Measurements from ENCODE around the gene PER2.

PER2 gene

DNA sequence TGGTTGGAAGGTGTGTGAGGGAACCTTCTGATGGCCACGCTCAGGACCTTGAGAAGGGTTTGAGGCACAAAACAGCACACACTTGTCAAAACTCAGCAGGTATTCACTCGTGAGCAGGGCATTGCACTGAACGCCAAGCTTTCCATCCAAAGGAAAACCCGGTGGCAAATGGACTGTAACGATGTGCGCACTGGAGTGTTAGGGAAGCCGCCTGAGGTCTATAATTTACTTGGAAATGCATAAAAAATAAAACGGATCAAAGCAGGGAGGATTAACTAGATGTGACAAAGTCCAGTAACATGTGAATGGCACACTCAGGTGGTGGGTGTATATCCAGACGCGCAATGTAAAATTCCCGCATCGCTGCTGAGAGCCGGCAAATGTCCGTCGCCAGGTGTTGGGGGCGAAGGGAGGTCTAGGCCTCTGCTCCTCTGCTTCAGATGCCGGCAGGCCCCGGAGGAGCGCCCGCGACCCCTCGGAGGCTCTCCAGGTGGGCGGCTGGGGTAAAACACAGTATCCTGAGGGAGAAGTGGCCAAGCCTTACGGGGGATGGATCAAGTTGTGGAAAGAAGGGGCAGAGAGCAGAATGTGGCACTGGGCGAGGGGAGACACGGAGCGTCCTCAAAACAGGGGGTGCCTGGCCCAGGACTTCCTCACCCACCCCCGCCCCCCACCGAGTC lies 63.9 kb downstream of the PER2 start:
- no peaks in the 10 kb centered on the region for H3K9me2 ChIP-seq (replicated peaks; ENCODE audit: control insufficient read depth, low read length)
- no peak overlapping the region for H3K4me3 ChIP-seq (ENCODE audit: low read length)
- no peak overlapping the region for H3K4me2 ChIP-seq (ENCODE audit: low read length)
- no peaks in the 10 kb centered on the region for H3K36me3 ChIP-seq (ENCODE audit: control insufficient read depth, low read length)
- H3K27me3 ChIP-seq (ENCODE audit: control insufficient read depth, low read length) = peaks cover 8% of the 10 kb centered on the region
- no peaks in the 10 kb centered on the region for H3F3A ChIP-seq (ENCODE audit: control insufficient read depth, insufficient read depth)
- no peaks in the 10 kb centered on the region for H3K4me1 ChIP-seq (ENCODE audit: control insufficient read depth, low read length)
- H3K79me2 ChIP-seq (ENCODE audit: control insufficient read depth, low read length) = no peaks in the 10 kb centered on the region
- no peak for TF ChIP-seq EZH2phosphoT487 (IDR thresholded peaks at IDR 0.05; ENCODE audit: borderline replicate concordance, low read length)
- TF ChIP-seq, protein P1, sequence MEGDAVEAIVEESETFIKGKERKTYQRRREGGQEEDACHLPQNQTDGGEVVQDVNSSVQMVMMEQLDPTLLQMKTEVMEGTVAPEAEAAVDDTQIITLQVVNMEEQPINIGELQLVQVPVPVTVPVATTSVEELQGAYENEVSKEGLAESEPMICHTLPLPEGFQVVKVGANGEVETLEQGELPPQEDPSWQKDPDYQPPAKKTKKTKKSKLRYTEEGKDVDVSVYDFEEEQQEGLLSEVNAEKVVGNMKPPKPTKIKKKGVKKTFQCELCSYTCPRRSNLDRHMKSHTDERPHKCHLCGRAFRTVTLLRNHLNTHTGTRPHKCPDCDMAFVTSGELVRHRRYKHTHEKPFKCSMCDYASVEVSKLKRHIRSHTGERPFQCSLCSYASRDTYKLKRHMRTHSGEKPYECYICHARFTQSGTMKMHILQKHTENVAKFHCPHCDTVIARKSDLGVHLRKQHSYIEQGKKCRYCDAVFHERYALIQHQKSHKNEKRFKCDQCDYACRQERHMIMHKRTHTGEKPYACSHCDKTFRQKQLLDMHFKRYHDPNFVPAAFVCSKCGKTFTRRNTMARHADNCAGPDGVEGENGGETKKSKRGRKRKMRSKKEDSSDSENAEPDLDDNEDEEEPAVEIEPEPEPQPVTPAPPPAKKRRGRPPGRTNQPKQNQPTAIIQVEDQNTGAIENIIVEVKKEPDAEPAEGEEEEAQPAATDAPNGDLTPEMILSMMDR (IDR thresholded peaks at IDR 0.05; ENCODE audit: low read depth, low read length, poor library complexity, severe bottlenecking) = no peak
- H4K20me1 ChIP-seq (ENCODE audit: control insufficient read depth, insufficient read depth, low read depth, low read length) = no peaks in the 10 kb centered on the region
- H3K27ac ChIP-seq (ENCODE audit: low read depth, low read length) = no peak overlapping the region
- H3K9me3 ChIP-seq (ENCODE audit: control insufficient read depth, insufficient read depth, low read length) = no peaks in the 10 kb centered on the region

- Histone ChIP-seq H3K9me2 (replicated peaks; ENCODE audit: control insufficient read depth, low read length) (no peaks in the 10 kb centered on the region), H3K4me2 (ENCODE audit: low read length) (no peak overlapping the region), H3K27me3 (ENCODE audit: control insufficient read depth, low read length) (no peaks in the 10 kb centered on the region), H3F3A (ENCODE audit: control insufficient read depth, insufficient read depth) (no peaks in the 10 kb centered on the region), H3K9me3 (ENCODE audit: control insufficient read depth, insufficient read depth, low read length) (no peaks in the 10 kb centered on the region), H3K27ac (ENCODE audit: low read depth, low read length) (no peak overlapping the region), H3K36me3 (ENCODE audit: control insufficient read depth, low read length) (no peaks in the 10 kb centered on the region), H3K4me1 (ENCODE audit: control insufficient read depth, low read length) (no peaks in the 10 kb centered on the region), H4K20me1 (ENCODE audit: control insufficient read depth, insufficient read depth, low read depth, low read length) (no peaks in the 10 kb centered on the region), H3K4me3 (ENCODE audit: low read length) (no peak overlapping the region), H3K79me2 (ENCODE audit: control insufficient read depth, low read length) (no peaks in the 10 kb centered on the region)
- TF ChIP-seq, protein P1 (IDR thresholded peaks at IDR 0.05; ENCODE audit: low read depth, low read length, poor library complexity, severe bottlenecking) = no peak
- no peak for TF ChIP-seq EZH2phosphoT487 (IDR thresholded peaks at IDR 0.05; ENCODE audit: borderline replicate concordance, low read length)
These were observed 67.4 kb downstream of the PER2 start for GRCh38 chr2:238220892-238221521.

- no peaks in the 10 kb centered on the region for H3K36me3 ChIP-seq (ENCODE audit: control insufficient read depth, low read length)
- no peak overlapping the region for H3K4me3 ChIP-seq (ENCODE audit: low read length)
- H3K27me3 ChIP-seq (ENCODE audit: control insufficient read depth, low read length) = peaks cover 5% of the 10 kb centered on the region
- no peaks in the 10 kb centered on the region for H3K9me3 ChIP-seq (ENCODE audit: control insufficient read depth, insufficient read depth, low read length)
- no peaks in the 10 kb centered on the region for H3K4me1 ChIP-seq (ENCODE audit: control insufficient read depth, low read length)
- no peaks in the 10 kb centered on the region for H3K79me2 ChIP-seq (ENCODE audit: control insufficient read depth, low read length)
- no peak overlapping the region for H3K27ac ChIP-seq (ENCODE audit: low read depth, low read length)
- H3K4me2 ChIP-seq (ENCODE audit: low read length) = no peak overlapping the region
- no peaks in the 10 kb centered on the region for H3F3A ChIP-seq (ENCODE audit: control insufficient read depth, insufficient read depth)
- TF ChIP-seq, protein P1 (IDR thresholded peaks at IDR 0.05; ENCODE audit: low read depth, low read length, poor library complexity, severe bottlenecking) = no peak
- no peak for TF ChIP-seq EZH2phosphoT487 (IDR thresholded peaks at IDR 0.05; ENCODE audit: borderline replicate concordance, low read length)
- H3K9me2 ChIP-seq (replicated peaks; ENCODE audit: control insufficient read depth, low read length) = no peaks in the 10 kb centered on the region
- H4K20me1 ChIP-seq (ENCODE audit: control insufficient read depth, insufficient read depth, low read depth, low read length) = no peaks in the 10 kb centered on the region
These were observed 68.0 kb downstream of the PER2 start for GRCh38 chr2:238220274-238220891.
